Effector memory CD8-positive, alpha-beta T cell (primary cell): ENCODE results near the gene IQCE.
"Not testable (repeated sequence)": the region's sequence is repeated elsewhere in the genome, so short reads cannot be mapped to it uniquely, and the experiment has no call there.

ENCODE experiments used
- ATAC-seq: fragments of 150-1000 bp; cut with Tn5 transposase; replicated peaks from 2 replicates; pipeline ENCODE4 v1.10.0; 2021; ENCODE audit warnings: mild to moderate bottlenecking, moderate library complexity
- DNase-seq, 3 experiments: peaks; one replicate each; pipeline ENCODE4 v3.0.0; 2021
- H3K27ac Mint-ChIP-seq, 2 donors: one replicate each; pipeline ENCODE4 v1.8.0; 2022; ENCODE audit warnings: mild to moderate bottlenecking in 2 of 2, mixed read lengths in 2 of 2, moderate library complexity in 2 of 2
- H3K27me3 Mint-ChIP-seq, 2 donors: one replicate each; pipeline ENCODE4 v1.8.0; 2022; ENCODE audit warnings: mixed read lengths in 2 of 2
- H3K36me3 Mint-ChIP-seq: one replicate; pipeline ENCODE4 v1.8.0; 2022; ENCODE audit warnings: mild to moderate bottlenecking, moderate library complexity, mixed read lengths; ENCODE audit not compliant: insufficient read depth
- H3K4me1 Mint-ChIP-seq, 2 donors: one replicate each; pipeline ENCODE4 v1.8.0; 2022; ENCODE audit warnings: low read depth in 2 of 2, mixed read lengths in 2 of 2
- H3K4me3 Mint-ChIP-seq, 2 donors: one replicate each; pipeline ENCODE4 v1.8.0; 2022; ENCODE audit warnings: mild to moderate bottlenecking in 2 of 2, mixed read lengths in 2 of 2, moderate library complexity in 2 of 2
- H3K9me3 Mint-ChIP-seq, 2 donors: one replicate each; pipeline ENCODE4 v1.8.0; 2022; ENCODE audit warnings: mixed read lengths in 2 of 2

IQCE gene

DNA sequence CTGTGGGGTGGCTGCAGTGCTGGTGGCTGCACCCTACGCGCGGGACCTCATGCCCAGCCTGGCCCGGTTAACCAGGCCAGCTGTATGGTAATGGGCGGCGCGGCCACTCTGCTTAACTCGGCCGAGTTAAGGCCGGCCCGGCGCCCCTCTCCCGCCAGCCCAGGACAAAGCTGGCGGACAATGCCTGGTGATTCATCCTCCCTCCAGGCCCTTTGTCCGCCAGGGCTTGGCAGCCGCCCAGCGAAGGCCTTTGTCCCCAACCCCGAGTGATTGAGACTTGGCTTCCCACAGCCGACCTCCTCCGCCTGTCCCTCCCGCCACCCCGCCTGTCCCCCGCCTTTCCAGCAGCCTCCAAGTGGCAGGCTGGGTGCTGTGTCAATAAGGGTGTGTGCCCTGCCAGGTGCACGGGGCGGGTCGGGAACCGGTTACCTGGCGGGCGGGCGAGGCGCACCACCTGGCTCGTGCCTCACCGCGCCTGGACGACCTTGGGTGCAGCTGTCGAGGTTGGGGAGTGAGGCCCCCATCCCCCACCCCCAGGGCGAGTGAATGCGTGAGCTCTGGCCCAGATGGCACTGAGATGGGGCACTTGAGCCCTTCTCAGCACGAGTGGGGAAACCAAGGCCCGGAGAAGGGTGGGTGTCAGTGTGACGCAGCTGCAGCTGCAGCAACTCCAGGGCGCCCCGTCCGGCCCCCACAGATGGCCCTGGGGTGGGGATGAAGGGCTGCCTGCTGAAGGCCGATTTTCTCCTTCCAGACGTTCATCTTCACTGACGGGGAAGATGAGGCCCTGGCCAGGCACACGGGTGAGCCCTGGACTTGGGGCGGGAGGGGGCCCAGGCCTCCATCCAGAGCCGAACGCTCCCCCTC is 34.6 kb upstream of the IQCE start:
- H3K27ac Mint-ChIP-seq = peak overlapping the region in 1 of 2 donors; percentile 97
- H3K27me3 Mint-ChIP-seq = no peaks in the 10 kb centered on the region
- peaks cover 39 to 49% of the 10 kb centered on the region in 2 donors for H3K4me1 Mint-ChIP-seq
- DNase-seq (no peak), ATAC-seq (no peak)
- H3K36me3 Mint-ChIP-seq = peaks cover 88% of the 10 kb centered on the region
- H3K4me3 Mint-ChIP-seq = peak overlapping the region; percentile 41 to 98
- H3K9me3 Mint-ChIP-seq = no peaks in the 10 kb centered on the region

DNA sequence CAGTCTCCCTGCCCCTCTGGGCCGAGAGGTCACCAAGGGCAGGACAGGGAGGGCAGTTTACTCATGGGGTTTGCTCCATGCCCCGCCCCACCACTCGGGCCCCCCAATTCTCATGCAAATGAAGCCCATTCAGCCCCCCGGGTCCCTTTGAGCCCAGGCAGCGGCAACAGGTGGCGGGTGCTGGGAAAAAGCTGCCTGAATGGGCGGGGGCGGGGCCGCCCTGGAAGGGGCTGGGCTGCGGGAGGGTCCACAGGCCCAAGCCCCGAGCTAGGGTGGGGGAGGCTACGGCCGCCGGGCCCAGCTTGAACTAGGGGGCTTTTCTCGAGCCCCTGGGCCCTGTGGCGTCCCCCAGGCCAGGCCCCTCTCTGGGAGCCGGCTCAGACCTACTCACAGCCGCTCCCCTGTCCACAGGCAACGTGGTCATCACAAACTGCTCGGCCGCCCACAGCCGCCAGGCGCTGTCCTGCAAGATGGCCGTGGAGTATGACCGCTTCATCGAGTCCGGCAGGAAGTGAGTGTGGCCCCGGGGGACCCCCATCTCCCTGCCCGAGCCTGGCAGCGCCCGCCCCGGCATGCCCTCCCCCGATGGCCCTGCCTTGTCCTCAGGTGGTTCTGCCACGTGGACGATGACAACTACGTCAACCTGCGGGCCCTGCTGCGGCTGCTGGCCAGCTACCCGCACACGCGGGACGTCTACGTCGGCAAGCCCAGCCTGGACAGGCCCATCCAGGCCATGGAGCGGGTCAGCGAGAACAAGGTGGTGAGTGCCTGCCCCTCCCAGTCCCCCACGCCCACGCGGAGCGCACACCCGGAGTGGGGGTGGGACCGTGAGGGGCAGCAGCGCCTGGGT is 33.7 kb upstream of the IQCE start:
- Mint-ChIP-seq H3K27me3 (no peaks in the 10 kb centered on the region), H3K4me1 (peaks cover 45 to 56% of the 10 kb centered on the region in 2 donors), H3K27ac (peak overlapping the region in 1 of 2 donors; percentile 96), H3K9me3 (no peaks in the 10 kb centered on the region), H3K4me3 (peak overlapping the region in 1 of 2 donors; percentile 13), H3K36me3 (peaks cover 95% of the 10 kb centered on the region)
- no peak for ATAC-seq
- DNase-seq = no peak

DNA sequence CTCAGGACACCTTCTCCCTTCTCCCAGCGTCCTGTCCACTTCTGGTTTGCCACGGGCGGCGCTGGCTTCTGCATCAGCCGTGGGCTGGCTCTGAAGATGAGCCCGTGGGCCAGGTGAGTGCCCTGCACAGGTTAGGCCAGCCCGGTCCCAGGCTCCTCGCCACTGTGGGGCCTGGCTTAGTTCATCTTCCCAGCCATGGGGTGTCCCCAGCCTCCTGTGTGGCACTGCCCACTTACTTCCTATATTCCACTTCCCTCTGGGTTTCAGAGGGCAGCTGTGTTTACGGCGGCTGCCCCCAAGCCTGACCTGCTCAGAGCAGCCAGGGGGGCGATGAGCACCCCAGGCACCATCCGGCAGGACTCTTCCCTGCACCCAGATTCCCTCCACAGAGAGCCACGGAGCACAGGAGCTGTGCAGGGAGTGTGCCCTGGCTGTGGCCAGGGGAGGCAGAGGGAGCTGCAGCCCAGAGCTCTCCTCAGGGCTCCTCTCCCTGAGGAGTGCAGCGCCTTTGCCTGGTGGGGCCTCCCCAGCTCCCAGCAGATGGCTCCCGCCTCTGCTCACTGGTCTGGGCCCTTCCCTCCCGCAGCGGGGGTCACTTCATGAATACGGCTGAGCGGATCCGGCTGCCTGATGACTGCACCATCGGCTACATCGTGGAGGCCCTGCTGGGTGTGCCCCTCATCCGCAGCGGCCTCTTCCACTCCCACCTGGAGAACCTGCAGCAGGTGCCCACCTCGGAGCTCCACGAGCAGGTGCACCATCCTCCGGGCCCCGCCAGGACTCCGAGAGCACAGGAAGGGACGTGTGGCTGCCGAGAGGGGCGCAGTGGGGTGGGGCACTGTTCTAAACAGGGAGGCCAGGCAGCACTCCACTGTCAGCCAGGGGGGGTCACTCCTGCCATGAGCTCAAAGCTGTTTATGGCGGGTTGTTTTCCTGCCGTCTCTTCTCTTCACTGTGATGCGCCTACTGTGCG is 32.8 kb upstream of the IQCE start:
- peaks cover 52 to 63% of the 10 kb centered on the region in 2 donors for H3K4me1 Mint-ChIP-seq
- no peaks in the 10 kb centered on the region for H3K9me3 Mint-ChIP-seq
- peak overlapping the region in 1 of 2 donors; percentile 96 for H3K27ac Mint-ChIP-seq
- ATAC-seq (no peak), DNase-seq (no peak)
- peaks cover 95% of the 10 kb centered on the region for H3K36me3 Mint-ChIP-seq
- H3K4me3 Mint-ChIP-seq = peak overlapping the region in 1 of 2 donors; percentile 13
- H3K27me3 Mint-ChIP-seq = no peaks in the 10 kb centered on the region

DNA sequence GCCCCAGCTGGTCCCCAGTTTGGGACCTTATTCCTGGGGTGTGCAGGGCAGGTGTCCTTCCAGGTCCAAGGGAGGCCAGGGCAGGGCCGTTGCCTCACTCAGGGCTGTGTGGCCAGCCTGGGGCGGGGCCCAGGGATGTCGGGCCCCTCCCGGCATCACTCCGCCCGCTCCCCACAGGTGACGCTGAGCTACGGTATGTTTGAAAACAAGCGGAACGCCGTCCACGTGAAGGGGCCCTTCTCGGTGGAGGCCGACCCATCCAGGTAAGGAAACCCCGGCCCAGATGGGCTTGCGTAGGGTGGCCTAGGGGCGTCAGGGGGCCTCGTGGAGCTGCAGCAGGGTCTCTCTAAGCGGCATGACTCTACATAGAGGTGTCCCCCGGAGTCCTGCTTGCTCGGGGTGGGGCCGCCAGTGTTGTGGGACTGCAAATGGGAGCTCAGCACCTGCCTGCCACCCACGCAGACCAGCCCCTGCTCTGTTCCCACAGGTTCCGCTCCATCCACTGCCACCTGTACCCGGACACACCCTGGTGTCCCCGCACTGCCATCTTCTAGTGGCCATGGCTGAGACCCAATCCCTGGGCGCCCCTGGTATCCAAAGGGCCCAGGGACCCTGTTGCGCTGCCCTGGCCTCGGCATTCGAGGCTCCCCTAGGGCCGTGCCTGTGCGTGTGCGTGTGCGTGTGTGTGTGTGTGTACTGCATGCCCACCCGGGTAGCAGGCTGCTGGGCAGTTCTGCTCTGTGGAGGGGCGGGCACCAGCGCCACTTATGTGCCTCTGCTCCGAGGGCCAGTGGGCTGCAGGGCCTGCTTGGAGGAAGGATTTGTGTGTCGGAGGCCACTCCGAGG is 31.9 kb upstream of the IQCE start:
- no peaks in the 10 kb centered on the region for H3K27me3 Mint-ChIP-seq
- H3K27ac Mint-ChIP-seq = peak overlapping the region in 1 of 2 donors; percentile 96
- H3K4me1 Mint-ChIP-seq = peaks cover 49 to 61% of the 10 kb centered on the region in 2 donors
- DNase-seq (no peak), ATAC-seq (no peak)
- H3K9me3 Mint-ChIP-seq = no peaks in the 10 kb centered on the region
- peak overlapping the region in 1 of 2 donors; percentile 72 for H3K4me3 Mint-ChIP-seq
- peaks cover 97% of the 10 kb centered on the region for H3K36me3 Mint-ChIP-seq

DNA sequence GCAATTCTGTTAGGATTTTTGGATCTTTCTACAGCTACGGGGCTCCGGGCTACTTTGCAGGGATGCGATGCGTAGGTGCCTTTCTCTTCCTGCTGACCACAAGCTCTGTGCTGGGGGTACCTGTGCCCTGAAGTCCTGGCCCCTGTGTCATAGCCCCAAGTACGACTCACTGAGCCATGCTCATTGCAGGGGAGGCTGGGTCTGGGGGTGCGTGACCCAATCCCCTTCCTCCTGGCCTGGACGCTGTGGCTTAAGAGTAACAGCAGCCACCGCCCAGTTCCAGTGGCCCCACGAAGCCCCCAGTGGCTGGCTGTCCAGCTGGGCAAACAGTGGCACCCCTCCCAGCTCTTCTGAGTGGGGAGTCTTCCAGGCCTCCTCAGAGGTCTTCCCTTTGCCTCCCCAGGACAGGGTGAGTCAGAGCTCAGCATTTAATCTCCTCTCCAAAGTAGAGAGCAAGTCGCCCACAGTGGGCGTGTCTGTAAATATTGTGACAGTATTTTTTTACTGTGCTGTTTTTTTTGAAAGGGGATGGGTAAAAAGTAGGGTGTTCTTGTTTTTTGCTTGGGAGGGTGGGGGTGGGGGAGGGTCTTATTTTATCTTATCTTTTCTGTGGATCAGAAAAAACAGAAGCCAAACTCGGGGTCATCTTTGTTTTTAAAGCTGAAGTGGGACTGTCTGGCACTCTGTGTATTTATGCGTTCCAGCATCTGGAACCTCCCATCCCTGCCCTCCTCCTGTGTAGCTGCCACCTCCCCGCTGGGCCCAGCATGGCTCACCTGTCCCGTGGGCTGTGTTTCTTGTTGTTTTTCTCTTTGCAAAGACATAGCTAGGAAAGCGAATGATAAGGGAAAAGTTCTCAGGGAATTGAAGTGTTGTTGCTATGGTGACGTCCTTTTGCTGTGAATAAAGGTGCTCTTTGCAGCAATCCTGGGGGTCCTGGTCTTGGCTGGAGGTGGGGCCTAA is 31.0 kb upstream of the IQCE start:
- no peaks in the 10 kb centered on the region for H3K9me3 Mint-ChIP-seq
- H3K36me3 Mint-ChIP-seq = peaks cover 96% of the 10 kb centered on the region
- H3K27ac Mint-ChIP-seq = peak overlapping the region; percentile 96 to 97
- ATAC-seq (peak; percentile 7), DNase-seq (peak in 1 of 3 experiments; percentile 42)
- peaks cover 43 to 56% of the 10 kb centered on the region in 2 donors for H3K4me1 Mint-ChIP-seq
- no peaks in the 10 kb centered on the region for H3K27me3 Mint-ChIP-seq
- peak overlapping the region; percentile 72 to 82 for H3K4me3 Mint-ChIP-seq

GRCh38 chr7:2528481-2529095 is 30.2 kb upstream of the IQCE start:
- DNase-seq (no peak), ATAC-seq (no peak)
- Mint-ChIP-seq H3K36me3 (peaks cover 96% of the 10 kb centered on the region), H3K4me1 (peaks cover 39 to 52% of the 10 kb centered on the region in 2 donors), H3K4me3 (peak overlapping the region; percentile 72 to 82), H3K9me3 (no peaks in the 10 kb centered on the region), H3K27ac (peak overlapping the region; percentile 96 to 97), H3K27me3 (no peaks in the 10 kb centered on the region)

DNA sequence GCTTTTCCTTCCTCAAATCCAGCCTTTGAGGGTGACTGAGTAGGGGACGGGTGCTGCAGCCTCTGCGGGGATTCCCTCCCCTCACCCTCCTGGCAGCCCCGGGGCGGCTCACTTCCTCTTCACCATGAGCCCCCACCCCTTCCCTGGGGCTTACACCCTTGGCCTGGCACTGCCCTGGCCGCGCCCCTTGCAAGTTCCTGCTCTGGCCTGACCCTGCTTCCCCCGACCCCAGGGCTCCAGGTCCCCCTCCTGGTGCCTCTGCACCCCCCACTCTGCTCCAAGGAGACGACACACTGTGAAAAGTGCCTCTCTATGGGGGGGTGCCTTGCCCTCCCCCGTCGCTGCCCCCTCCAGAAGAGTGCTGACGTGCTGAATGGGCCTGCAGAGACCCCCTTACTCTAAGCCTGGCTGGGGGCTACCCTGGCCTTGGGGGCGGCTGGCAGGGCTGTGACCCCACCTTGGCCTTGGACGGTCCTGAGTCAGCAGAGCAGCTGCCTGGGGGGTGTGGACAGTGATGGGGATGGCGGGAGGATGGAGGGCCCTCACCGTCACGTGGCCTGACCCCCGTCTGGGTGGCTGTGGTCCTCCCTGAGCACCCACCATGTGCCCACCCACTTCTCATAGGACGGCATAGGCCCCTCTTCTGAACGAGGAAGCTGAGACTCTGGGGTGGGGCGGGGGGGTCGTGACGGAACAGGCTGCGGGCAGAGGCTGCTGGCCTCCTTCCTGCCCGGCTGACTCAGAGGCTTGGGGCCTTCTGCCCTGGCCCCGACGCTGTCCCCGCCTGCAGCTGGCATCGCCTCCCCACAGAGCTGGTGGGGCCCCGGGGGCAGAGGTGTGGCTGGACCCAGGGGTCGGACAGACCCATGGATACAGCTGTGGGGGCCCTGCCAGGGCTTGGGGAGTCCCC is 29.4 kb upstream of the IQCE start:
- DNase-seq = peak; percentile 39 to 57 (median 55)
- H3K27ac Mint-ChIP-seq = peak overlapping the region; percentile 96 to 97
- no peaks in the 10 kb centered on the region for H3K9me3 Mint-ChIP-seq
- peaks cover 39 to 52% of the 10 kb centered on the region in 2 donors for H3K4me1 Mint-ChIP-seq
- peak overlapping the region; percentile 72 to 82 for H3K4me3 Mint-ChIP-seq
- H3K27me3 Mint-ChIP-seq = no peaks in the 10 kb centered on the region
- ATAC-seq = peak; percentile 53
- peaks cover 89% of the 10 kb centered on the region for H3K36me3 Mint-ChIP-seq

GRCh38 chr7:2530071-2530987 is 28.4 kb upstream of the IQCE start:
- ATAC-seq (peak; percentile 74), DNase-seq (peak; percentile 76 to 81 (median 81))
- Mint-ChIP-seq H3K4me1 (peaks cover 39 to 52% of the 10 kb centered on the region in 2 donors), H3K36me3 (peaks cover 90% of the 10 kb centered on the region), H3K9me3 (no peaks in the 10 kb centered on the region), H3K4me3 (peak overlapping the region; percentile 72 to 82), H3K27ac (peak overlapping the region; percentile 96 to 97), H3K27me3 (no peaks in the 10 kb centered on the region)

GRCh38 chr7:2530994-2531795 is 27.6 kb upstream of the IQCE start:
- H3K9me3 Mint-ChIP-seq, ATAC-seq: not testable (repeated sequence)

More at GRCh38 chr7:2530994-2531795, 27.6 kb upstream of the IQCE start:
- Mint-ChIP-seq H3K4me1 (peaks cover 34 to 46% of the 10 kb centered on the region in 2 donors), H3K27ac (peak overlapping the region; percentile 96 to 97), H3K4me3 (peak overlapping the region; percentile 72 to 82), H3K36me3 (peaks cover 87% of the 10 kb centered on the region)
- H3K27me3 Mint-ChIP-seq, DNase-seq: not testable (repeated sequence)
